HK-2 (cell line): ENCODE results near the gene UBE3B.

Experiments
- DNase-seq: peaks from one replicate; pipeline ENCODE4 v3.0.0-alpha.2; 2018; ENCODE audit not compliant: unreplicated experiment

The UBE3B gene

DNA sequence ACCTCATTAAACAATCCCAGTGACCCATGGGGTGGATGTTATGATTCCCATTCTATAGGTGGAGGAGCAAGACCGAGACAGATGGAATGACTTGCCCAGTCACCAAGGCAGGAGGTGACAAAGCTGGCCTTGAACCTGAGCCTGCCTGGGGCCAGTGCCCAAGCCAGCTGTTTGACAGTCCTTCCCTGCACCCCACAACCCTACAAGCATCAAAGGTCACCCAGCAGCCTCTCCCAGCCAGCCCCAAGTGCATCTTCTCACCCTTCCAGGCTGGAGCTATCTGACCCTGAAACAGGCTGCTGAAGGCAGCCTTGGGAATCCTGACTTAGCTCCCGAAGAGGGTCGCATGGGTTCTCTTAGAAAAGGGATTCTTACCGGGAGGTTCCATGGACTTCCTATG is 75.5 kb downstream of the UBE3B start:
- DNase-seq = no peak

- DNase-seq = no peak
Measured at GRCh38 chr12:109553483-109553882, 76.0 kb downstream of the UBE3B start.

GRCh38 chr12:109553906-109554500 is 76.6 kb downstream of the UBE3B start:
- no peak for DNase-seq

DNA sequence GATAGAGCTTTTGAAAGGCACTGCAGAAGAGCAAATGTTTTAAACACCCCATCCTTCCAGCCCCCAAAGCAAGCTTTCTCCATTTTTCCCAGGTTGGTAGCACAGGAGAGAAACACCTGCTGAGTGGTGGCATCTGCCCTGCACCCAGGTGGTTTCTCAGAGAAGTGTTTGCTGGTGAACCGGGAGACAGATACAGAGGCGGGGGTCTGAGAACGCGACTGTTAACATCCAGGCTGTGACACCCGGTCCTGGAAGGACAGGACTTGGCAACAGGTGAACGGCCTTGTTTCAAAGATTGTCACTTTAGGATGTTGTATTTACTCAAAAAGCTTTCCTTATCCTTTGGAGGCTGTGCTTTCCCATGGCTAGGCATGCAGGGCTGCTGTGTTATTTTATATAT is 77.3 kb downstream of the UBE3B start:
- no peak for DNase-seq

- DNase-seq = no peak
Measured at GRCh38 chr12:109555431-109556315, 78.2 kb downstream of the UBE3B start.

- no peak for DNase-seq
Measured at GRCh38 chr12:109557200-109557599, 79.8 kb downstream of the UBE3B start.

- no peak for DNase-seq
Measured at GRCh38 chr12:109557805-109558204, 80.4 kb downstream of the UBE3B start.

DNA sequence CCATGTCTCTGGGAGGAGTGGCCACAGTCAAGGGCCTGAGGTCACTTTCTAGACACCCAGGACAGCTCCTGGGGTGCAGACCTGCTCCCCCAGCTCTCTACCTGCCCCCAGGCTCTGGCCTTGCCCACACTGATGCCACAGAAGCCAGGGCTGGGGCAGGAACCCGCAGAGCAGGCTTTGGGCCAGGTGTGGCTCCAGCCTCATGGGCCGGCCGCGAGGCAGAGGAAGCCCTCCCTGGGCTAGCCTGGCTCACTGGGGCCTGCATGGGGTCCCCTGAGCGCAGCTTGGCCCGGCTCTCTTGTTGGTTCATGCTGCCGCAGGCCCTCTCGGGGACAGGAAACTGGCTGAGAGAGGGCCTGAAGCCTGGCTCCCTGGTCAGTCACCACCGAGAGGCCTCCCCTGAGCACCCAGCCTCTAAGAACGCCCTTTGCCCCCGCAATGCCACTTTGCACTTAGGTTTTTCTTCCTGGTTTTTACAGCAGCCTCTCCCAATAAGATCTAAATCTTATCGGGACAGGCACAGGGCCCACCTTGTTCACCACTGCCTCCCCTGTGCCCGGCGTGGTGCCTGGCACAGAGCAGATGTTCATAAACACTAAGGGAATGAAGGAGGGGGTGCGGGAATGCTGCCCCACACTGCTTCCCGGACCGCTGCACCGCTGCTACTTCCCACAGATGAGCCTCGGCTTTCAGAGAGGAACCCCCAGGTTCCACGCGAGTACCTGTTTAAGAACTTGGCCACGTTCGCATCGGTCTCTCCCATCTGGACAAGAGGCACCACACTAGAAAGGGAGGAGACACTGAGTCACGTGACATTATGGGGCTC is 81.2 kb downstream of the UBE3B start:
- DNase-seq = no peak

DNA sequence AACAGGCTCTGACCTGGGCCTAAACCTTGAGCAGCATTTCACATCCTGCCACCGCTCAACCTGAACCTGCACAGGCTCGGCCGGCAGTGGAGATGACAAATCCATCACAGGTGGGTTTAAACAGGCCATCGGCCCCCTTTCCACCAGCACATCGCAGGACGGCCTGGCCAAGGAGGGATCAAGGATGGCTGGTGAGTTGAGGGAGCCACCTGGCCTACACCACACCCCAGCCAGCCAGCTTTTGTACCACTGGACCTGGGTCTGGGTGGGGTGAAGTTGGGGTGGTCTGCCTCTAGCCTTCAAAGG is 81.7 kb downstream of the UBE3B start:
- no peak for DNase-seq

DNA sequence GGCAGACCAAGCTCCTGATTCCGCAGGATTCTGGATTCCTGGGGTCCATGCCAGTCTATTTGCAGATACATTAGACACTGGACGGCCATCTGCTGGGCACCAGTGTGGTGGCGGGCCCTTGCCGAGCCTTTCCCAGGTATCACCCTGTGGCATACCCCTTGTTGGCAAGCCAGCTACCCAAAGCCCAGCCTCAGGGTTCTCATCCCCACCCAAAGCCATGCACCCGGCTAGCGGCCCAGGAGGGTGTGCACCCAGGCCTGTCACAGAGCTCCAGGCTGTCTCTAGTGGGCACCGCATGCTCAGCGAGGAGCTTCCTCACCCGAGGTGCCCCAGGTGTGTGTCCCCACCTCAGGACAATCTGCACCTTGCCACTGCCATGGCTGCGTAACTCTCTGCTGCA is 82.2 kb downstream of the UBE3B start:
- no peak for DNase-seq

DNA sequence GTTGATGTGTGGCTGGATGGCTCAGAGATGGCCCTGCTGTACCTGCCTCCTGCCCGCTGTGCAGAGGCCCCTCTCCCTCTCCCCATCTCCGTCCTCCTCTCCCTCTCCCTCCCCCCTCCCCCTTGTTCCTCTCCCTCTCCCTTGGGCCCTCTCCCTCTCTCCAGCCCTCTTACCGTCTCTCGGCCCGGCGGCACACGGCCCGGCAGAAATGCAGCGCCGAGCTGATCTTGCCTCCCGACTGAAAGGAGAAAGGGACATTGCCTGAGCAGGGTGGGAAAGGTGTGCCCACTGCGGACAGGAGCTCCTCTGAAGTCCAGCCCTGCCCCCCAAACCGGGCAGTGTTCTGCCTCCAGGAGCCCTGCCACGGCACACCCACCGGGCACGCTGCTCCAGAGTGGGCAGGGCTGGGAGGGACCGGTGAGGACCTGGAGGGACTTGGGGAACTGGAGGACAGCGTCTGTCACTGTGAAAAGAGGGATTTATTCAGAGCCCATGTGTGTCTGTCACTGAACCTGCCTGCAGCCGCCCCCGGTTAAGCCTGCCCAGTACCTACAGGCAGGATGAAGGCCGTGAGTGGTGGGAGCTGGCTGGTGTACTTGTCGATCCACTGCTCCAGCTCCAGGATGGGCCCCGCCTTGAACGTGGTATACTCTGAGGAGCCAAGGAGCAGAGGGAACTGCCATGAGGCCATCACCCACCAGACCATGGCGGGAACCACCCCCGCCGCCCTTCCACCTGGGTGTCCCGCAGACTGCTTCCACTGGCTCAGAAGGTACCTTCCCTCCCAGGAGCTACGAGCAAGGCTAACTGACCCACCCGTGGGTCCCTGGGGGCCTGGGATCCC is 83.7 kb downstream of the UBE3B start:
- no peak for DNase-seq

DNA sequence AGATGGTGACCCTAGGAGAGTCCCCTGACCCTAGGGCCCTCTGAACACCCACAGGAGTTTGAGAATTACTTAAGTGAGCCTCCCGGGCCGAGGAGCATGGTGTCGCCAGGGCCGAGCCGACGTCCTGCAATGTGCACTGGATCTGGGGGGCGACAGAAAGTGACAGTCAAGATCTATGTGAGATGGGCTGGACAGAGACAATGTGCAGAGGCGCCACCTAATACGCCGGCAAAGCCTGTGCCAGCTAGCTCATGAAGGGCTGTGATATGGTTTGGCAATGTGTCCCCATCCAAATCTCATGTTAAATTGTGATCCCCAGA is 84.2 kb downstream of the UBE3B start:
- no peak for DNase-seq

- no peak for DNase-seq
Measured at GRCh38 chr12:109562871-109563270, 85.4 kb downstream of the UBE3B start.

DNA sequence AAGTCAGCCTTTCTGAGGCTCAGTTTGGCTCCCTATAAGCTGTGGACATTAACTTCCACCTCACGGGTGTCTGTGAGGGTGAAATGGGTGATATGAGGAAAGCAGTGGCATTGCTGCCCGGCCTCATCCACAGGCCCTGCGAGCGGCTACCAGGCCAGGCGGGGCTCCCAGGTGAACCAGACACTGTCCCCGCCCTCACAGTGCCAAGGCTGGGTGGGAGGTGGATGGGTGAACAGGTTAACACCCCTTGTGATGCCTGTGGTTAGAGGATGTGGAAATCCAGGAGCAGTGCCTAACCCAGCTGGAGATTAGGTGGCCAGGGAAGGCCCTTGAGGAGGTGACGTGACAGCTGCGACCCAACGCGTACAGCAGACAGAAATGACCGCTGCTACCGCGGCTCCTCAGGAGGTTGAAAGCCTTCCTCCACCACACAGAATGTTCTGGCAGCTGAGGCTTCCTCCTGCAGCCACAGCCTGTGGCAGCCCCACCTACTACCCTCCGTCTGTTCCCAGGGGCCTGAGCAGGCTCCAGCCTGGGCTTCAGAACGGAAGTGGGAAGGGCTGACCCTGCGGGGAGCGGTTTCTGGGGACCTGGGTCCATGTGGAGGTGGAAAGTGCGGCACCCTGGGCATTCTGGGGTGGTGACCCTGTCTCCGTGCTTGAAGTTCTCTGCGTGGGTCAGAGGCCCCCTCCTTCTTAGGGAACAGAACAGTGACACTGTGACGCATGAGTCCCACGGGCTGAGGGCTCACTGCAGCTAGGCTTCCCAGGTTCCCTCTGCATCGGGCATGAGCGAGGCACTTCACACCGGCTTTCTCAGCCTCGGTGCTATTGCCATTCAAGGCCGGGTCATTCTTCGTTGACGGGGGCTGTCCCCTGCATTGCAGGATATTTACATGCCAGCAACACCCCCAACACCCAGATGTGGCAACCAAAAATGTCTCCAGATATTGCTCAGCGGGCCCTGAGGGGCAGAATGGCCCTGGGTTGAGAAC is 86.2 kb downstream of the UBE3B start:
- no peak for DNase-seq

GRCh38 chr12:109566424-109566823 is 89.0 kb downstream of the UBE3B start:
- DNase-seq = no peak

- no peak for DNase-seq
Measured at GRCh38 chr12:109567296-109567695, 89.9 kb downstream of the UBE3B start.

GRCh38 chr12:109567967-109568366 is 90.5 kb downstream of the UBE3B start:
- DNase-seq = no peak

GRCh38 chr12:109568486-109568885 is 91.1 kb downstream of the UBE3B start:
- no peak for DNase-seq

- DNase-seq = no peak
Measured at GRCh38 chr12:109571773-109572505, 94.5 kb downstream of the UBE3B start.

- no peak for DNase-seq
Measured at GRCh38 chr12:109572506-109572845, 95.0 kb downstream of the UBE3B start.
